ENCODE data around the gene EN1. TPM values are rescaled to one million over a fixed set of nuclear protein-coding genes. Genes with fewer than 3 reads are reported as not detected.

EN1 gene
- total RNA-seq, 4 donors from 2014 or later, result 0.13 to 0.23 TPM; not detected in 2

GRCh38 chr2:118848381-118849225 is 1.2 kb upstream of the EN1 start:
- Histone ChIP-seq H3K36me3 (no peaks in the 10 kb centered on the region), H3K9me3 (no peaks in the 10 kb centered on the region), H3K27ac (no peak overlapping the region), H3K4me1 (peaks cover 0 to 63% (median 14%) of the 10 kb centered on the region in 3 donors), H3K27me3 (peaks cover 100% of the 10 kb centered on the region), H3K4me3 (peak overlapping the region in 1 of 2 donors; percentile 43)
- TF ChIP-seq CTCF (IDR thresholded peaks at IDR 0.05), result no peak
- TF ChIP-seq EP300 (IDR thresholded peaks at IDR 0.05), result no peak
- no peak for TF ChIP-seq POLR2AphosphoS5 (IDR thresholded peaks at IDR 0.05)
- TF ChIP-seq POLR2A (IDR thresholded peaks at IDR 0.05), result no peak
- no peak for ATAC-seq
- WGBS, 2 donors (ENCODE audit: low coverage in 1 of 2), result 5 to 8% methylated on average over 7 to 24 of the region's 46 CpGs

- H3K4me1 ChIP-seq, result peaks cover 0 to 63% (median 20%) of the 10 kb centered on the region in 3 donors
- no peaks in the 10 kb centered on the region for H3K9me3 ChIP-seq
- peaks cover 100% of the 10 kb centered on the region for H3K27me3 ChIP-seq
- peak overlapping the region in 1 of 2 donors; percentile 43 for H3K4me3 ChIP-seq
- TF ChIP-seq EP300 (IDR thresholded peaks at IDR 0.05) (no peak), POLR2AphosphoS5 (IDR thresholded peaks at IDR 0.05) (no peak), POLR2A (IDR thresholded peaks at IDR 0.05) (no peak), CTCF (IDR thresholded peaks at IDR 0.05) (no peak)
- no peaks in the 10 kb centered on the region for H3K36me3 ChIP-seq
- ATAC-seq, result peak; percentile 25
- 0% methylated on average over 2 of the region's 35 CpGs; no CpG with 5 or more reads in 1 of the 2 donors for WGBS, 2 donors (ENCODE audit: low coverage in 1 of 2)
- no peak overlapping the region for H3K27ac ChIP-seq
Measured at GRCh38 chr2:118847762-118848172, 319 bp upstream of the EN1 start.

GRCh38 chr2:118846442-118846952 is 951 bp downstream of the EN1 start:
- Histone ChIP-seq H3K27ac (no peak overlapping the region), H3K36me3 (no peaks in the 10 kb centered on the region), H3K27me3 (peaks cover 100% of the 10 kb centered on the region), H3K4me1 (peaks cover 0 to 69% (median 31%) of the 10 kb centered on the region in 3 donors), H3K9me3 (no peaks in the 10 kb centered on the region), H3K4me3 (peak overlapping the region in 1 of 2 donors; percentile 43)
- ATAC-seq, result no peak
- WGBS, 2 donors (ENCODE audit: low coverage in 1 of 2), result no CpG with 5 or more reads among the region's 63 CpGs
- TF ChIP-seq EP300 (IDR thresholded peaks at IDR 0.05), result no peak
- no peak for TF ChIP-seq CTCF (IDR thresholded peaks at IDR 0.05)
- no peak for TF ChIP-seq POLR2A (IDR thresholded peaks at IDR 0.05)
- no peak for TF ChIP-seq POLR2AphosphoS5 (IDR thresholded peaks at IDR 0.05)

- no peak for ATAC-seq
- Histone ChIP-seq H3K9me3 (no peaks in the 10 kb centered on the region), H3K4me1 (peaks cover 0 to 71% (median 32%) of the 10 kb centered on the region in 3 donors), H3K27me3 (peaks cover 100% of the 10 kb centered on the region), H3K27ac (no peak overlapping the region), H3K4me3 (no peak overlapping the region), H3K36me3 (no peaks in the 10 kb centered on the region)
- WGBS, 2 donors (ENCODE audit: low coverage in 1 of 2), result 14 to 17% methylated on average over 14 to 17 of the region's 47 CpGs
- TF ChIP-seq POLR2AphosphoS5 (IDR thresholded peaks at IDR 0.05) (no peak), EP300 (IDR thresholded peaks at IDR 0.05) (no peak), CTCF (IDR thresholded peaks at IDR 0.05) (no peak), POLR2A (IDR thresholded peaks at IDR 0.05) (no peak)
Measured at GRCh38 chr2:118845522-118846441, 1.7 kb downstream of the EN1 start.

All from gastroesophageal sphincter (tissue), 4 donors.